Panc1 (cell line): ENCODE results near the gene TBX2.

Experiments
- CTCF ChIP-seq: fragments of 450-650 bp; IDR thresholded peaks from 2 replicates; pipeline ENCODE4 v1.5.1; 2017; ENCODE audit warnings: mild to moderate bottlenecking
- POLR2AphosphoS5 ChIP-seq: IDR thresholded peaks from 2 replicates; pipeline ENCODE4 v1.6.1; 2012; ENCODE audit warnings: mild to moderate bottlenecking, low read depth, low read length, moderate library complexity
- SIN3A ChIP-seq: IDR thresholded peaks from 2 replicates; pipeline ENCODE4 v1.6.1; 2012; ENCODE audit warnings: low read depth, mild to moderate bottlenecking, low read length, moderate library complexity, borderline replicate concordance; ENCODE audit not compliant: insufficient read depth
- TCF7L2 ChIP-seq: IDR thresholded peaks from 2 replicates; pipeline ENCODE4 v1.6.1; 2011; ENCODE audit warnings: mild to moderate bottlenecking, low read depth, low read length, inconsistent platforms
- TF ChIP-seq, protein P1 (sequence below), 2 experiments: IDR thresholded peaks; 2 replicates each; pipeline ENCODE4 v1.6.1; 2011 to 2012; ENCODE audit warnings: low read depth in 2 of 2, control low read depth in 1 of 2, low read length in 1 of 2, mild to moderate bottlenecking in 1 of 2, moderate library complexity in 1 of 2; ENCODE audit not compliant: insufficient read depth in 1 of 2

DNA sequence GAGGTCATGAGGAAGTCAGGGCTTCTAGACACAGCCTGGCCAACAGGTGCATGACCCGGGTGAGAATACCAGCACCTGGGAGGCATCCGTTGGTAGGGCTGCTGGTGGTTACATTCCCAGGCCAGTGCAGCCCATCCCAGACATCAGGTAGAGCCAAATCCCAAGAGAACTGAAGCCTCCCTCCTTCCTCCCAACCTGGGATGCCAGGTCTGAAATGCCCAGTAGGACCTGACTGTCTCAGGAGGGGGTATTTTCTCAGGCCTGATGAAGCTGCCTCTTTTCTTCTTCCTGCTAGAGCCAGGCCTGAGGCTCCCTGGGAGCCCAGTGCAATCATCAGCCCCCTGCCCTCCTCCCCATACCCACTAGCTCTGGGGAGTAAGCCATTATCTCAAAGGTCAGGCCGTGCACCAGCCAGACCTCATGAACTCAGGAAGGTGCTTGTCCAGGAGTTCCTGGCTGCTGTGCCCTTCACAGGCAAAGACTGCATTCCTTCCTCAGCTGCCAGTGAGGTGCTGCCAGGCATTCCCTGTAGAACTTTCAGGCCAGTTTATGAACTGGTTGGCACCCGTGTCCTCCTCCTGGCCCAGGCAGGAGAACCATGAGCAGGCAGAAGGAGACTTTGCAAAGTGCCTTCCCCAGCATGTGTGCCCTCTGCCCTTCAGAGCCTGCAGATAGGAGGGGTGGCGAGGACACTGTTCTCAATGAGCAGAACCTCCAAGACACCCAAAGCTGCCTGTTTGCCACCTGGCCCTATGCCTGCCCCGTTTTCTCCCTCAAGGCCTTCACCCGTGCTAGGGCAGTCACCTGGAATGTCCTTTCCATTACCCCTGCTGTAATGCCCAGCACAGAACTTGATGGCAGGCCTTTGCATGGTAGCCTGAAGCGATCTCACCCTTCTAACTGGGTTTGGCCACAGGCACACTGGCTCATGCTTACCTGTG lies 7.6 kb downstream of the TBX2 start:
- no peak for TF ChIP-seq CTCF
- TF ChIP-seq, protein P1, sequence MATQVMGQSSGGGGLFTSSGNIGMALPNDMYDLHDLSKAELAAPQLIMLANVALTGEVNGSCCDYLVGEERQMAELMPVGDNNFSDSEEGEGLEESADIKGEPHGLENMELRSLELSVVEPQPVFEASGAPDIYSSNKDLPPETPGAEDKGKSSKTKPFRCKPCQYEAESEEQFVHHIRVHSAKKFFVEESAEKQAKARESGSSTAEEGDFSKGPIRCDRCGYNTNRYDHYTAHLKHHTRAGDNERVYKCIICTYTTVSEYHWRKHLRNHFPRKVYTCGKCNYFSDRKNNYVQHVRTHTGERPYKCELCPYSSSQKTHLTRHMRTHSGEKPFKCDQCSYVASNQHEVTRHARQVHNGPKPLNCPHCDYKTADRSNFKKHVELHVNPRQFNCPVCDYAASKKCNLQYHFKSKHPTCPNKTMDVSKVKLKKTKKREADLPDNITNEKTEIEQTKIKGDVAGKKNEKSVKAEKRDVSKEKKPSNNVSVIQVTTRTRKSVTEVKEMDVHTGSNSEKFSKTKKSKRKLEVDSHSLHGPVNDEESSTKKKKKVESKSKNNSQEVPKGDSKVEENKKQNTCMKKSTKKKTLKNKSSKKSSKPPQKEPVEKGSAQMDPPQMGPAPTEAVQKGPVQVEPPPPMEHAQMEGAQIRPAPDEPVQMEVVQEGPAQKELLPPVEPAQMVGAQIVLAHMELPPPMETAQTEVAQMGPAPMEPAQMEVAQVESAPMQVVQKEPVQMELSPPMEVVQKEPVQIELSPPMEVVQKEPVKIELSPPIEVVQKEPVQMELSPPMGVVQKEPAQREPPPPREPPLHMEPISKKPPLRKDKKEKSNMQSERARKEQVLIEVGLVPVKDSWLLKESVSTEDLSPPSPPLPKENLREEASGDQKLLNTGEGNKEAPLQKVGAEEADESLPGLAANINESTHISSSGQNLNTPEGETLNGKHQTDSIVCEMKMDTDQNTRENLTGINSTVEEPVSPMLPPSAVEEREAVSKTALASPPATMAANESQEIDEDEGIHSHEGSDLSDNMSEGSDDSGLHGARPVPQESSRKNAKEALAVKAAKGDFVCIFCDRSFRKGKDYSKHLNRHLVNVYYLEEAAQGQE (IDR thresholded peaks at IDR 0.05; ENCODE audit: insufficient read depth in 1 of 2, low read depth in 2 of 2, low read length in 1 of 2): no peak
- TF ChIP-seq POLR2AphosphoS5: no peak
- no peak for TF ChIP-seq SIN3A
- TF ChIP-seq TCF7L2: no peak
